Brain microvascular endothelial cell (primary cell): ENCODE measurements around the gene ARHGEF39.

Experiments
- DNase-seq: peaks from one replicate; pipeline ENCODE4 v3.0.0-alpha.2; 2020
- H3K27ac ChIP-seq: fragments of 250-450 bp; sonication (Bioruptor Pico); 2 replicates; pipeline ENCODE4 v1.5.1; 2020; ENCODE audit warnings: mild to moderate bottlenecking, moderate library complexity
- H3K27me3 ChIP-seq: fragments of 250-450 bp; sonication (Bioruptor Pico); replicated peaks from 2 replicates; pipeline ENCODE4 v1.5.1; 2020; ENCODE audit warnings: mild to moderate bottlenecking
- H3K36me3 ChIP-seq: fragments of 250-450 bp; sonication (Bioruptor Pico); replicated peaks from 2 replicates; pipeline ENCODE4 v1.5.1; 2020; ENCODE audit warnings: mild to moderate bottlenecking
- H3K4me3 ChIP-seq: 2 replicates; pipeline ENCODE4 v1.5.1; 2011; ENCODE audit warnings: low read depth, mild to moderate bottlenecking, control low read depth, low read length, moderate library complexity
- CTCF ChIP-seq: IDR thresholded peaks from 2 replicates; pipeline ENCODE4 v1.5.1; 2011; ENCODE audit warnings: low read depth, mild to moderate bottlenecking, moderate library complexity, low read length, control low read depth, inconsistent platforms; ENCODE audit errors: missing control alignments
- in situ Hi-C: cut with HindIII; loops from 2 replicates; pipeline ENCODE4 v1.10.0; 2017; ENCODE audit warnings: low sequenced_read_pairs, low pct_ligation_motif_present

Gene ARHGEF39

GRCh38 chr9:35710818-35711500 lies 46.0 kb upstream of the ARHGEF39 start:
- Histone ChIP-seq H3K36me3 (peaks cover 94% of the 10 kb centered on the region), H3K4me3 (no peak overlapping the region), H3K27ac (no peak overlapping the region), H3K27me3 (no peaks in the 10 kb centered on the region)
- DNase-seq: no peak
- TF ChIP-seq CTCF: no peak
- in situ Hi-C loops: no loop called here

GRCh38 chr9:35708146-35708545 lies 43.2 kb upstream of the ARHGEF39 start:
- Histone ChIP-seq H3K4me3 (no peak overlapping the region), H3K27ac (no peak overlapping the region), H3K27me3 (no peaks in the 10 kb centered on the region), H3K36me3 (peaks cover 94% of the 10 kb centered on the region)
- in situ Hi-C loops: no loop called here
- no peak for DNase-seq
- no peak for TF ChIP-seq CTCF

- no peak overlapping the region for H3K4me3 ChIP-seq
- in situ Hi-C loops: no loop called here
- TF ChIP-seq CTCF: no peak
- H3K27ac ChIP-seq: no peak overlapping the region
- H3K36me3 ChIP-seq: peaks cover 94% of the 10 kb centered on the region
- no peaks in the 10 kb centered on the region for H3K27me3 ChIP-seq
- no peak for DNase-seq
These were observed 42.0 kb upstream of the ARHGEF39 start for GRCh38 chr9:35706951-35707350.

- Histone ChIP-seq H3K4me3 (no peak overlapping the region), H3K36me3 (peaks cover 94% of the 10 kb centered on the region), H3K27me3 (no peaks in the 10 kb centered on the region), H3K27ac (no peak overlapping the region)
- in situ Hi-C loops: no loop called here
- no peak for DNase-seq
- no peak for TF ChIP-seq CTCF
These were observed 40.9 kb upstream of the ARHGEF39 start for GRCh38 chr9:35705836-35706430.

- no peak for TF ChIP-seq CTCF
- in situ Hi-C loops: no loop called here
- Histone ChIP-seq H3K4me3 (no peak overlapping the region), H3K36me3 (peaks cover 94% of the 10 kb centered on the region), H3K27ac (no peak overlapping the region), H3K27me3 (no peaks in the 10 kb centered on the region)
- DNase-seq: no peak
These were observed 40.4 kb upstream of the ARHGEF39 start for GRCh38 chr9:35705372-35705771.
